Spleen (tissue), 7 donors: ENCODE data around the gene CD276.

ENCODE experiments used
- CTCF ChIP-seq, 11 experiments: fragments of 200-600 bp in 7 of 11; fragments of 450-650 bp in 4 of 11; sonication (generic) in 4 of 11; IDR thresholded peaks in 8 of 11; conservative IDR thresholded peaks in 3 of 11; 1 replicate in 7 of 11; 2 replicates in 4 of 11; pipeline versions ENCODE4 v1.4.0 to v1.8.0; 2016 to 2021; ENCODE audit warnings: antibody characterized with exemption in 11 of 11, inconsistent platforms in 4 of 11, mild to moderate bottlenecking in 1 of 11
- POLR2A ChIP-seq, 3 donors: fragments of 450-650 bp; IDR thresholded peaks; one replicate each; pipeline ENCODE4 v1.5.1; 2017; ENCODE audit warnings: antibody characterized with exemption in 3 of 3, mild to moderate bottlenecking in 1 of 3
- POLR2AphosphoS5 ChIP-seq, 3 donors: sonication (generic); formaldehyde crosslinking; IDR thresholded peaks; one replicate each; pipeline ENCODE4 v1.5.1; 2017; ENCODE audit warnings: antibody characterized with exemption in 3 of 3
- donor health status: DM: no; HTN: no; CAD: no; lungs with moderate emphysema.
- donor health status: DM: no; HTN: no; CAD: no.
- donor health status: DM: no; HTN: no; CAD: no.

- TF ChIP-seq POLR2A (IDR thresholded peaks at IDR 0.05) (no peak), CTCF (IDR thresholded peaks at IDR 0.05 in 8 of 11, conservative IDR thresholded peaks at IDR 0.05 in 3 of 11) (no peak), POLR2AphosphoS5 (IDR thresholded peaks at IDR 0.05) (no peak)
These were observed 43.3 kb downstream of the CD276 start for GRCh38 chr15:73727330-73727976.
